HG02884 (cell line): Measurements from ENCODE around the gene CPED1.

Experiments used
- ATAC-seq: cut with Tn5 transposase; IDR thresholded peaks from one replicate; pipeline ENCODE4 v1.9.1; 2021; ENCODE audit warnings: mild to moderate bottlenecking, moderate library complexity; ENCODE audit not compliant: unreplicated experiment

Gene CPED1

GRCh38 chr7:121334875-121335648 lies 346.6 kb downstream of the CPED1 start:
- ATAC-seq = no peak

- ATAC-seq = no peak
Measured at GRCh38 chr7:121336579-121336978, 348.1 kb downstream of the CPED1 start.

GRCh38 chr7:121337398-121337797 lies 348.9 kb downstream of the CPED1 start:
- no peak for ATAC-seq

DNA sequence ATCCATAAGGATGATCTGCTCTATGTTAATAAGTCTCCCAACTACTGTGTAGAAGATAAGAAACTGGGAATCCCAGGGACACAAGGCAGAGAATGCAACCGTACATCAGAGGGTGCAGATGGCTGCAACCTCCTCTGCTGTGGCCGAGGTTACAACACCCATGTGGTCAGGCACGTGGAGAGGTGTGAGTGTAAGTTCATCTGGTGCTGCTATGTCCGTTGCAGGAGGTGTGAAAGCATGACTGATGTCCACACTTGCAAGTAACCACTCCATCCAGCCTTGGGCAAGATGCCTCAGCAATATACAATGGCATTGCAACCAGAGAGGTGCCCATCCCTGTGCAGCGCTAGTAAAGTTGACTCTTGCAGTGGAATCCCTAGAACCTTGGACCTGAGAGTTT lies 350.6 kb downstream of the CPED1 start:
- no peak for ATAC-seq

- ATAC-seq = no peak
Measured at GRCh38 chr7:121341933-121342332, 353.4 kb downstream of the CPED1 start.

DNA sequence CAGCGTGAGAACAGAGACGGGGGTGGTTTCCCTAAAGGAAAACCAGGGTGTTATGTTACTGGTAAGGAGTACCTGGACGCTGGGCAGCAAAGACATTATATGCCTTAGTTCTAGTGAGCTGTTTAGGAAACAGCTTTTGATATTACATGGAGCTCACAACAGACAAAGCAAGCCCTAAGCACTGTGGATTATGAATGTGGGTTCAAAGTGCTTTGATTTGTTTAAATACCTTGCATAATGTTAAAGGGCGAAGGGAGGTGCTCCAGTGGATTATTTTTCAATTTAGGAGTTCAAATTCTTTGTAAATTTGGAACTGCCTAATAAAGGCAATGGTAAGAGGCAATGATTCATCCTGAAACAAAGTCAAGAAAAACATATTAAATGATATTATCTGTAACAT lies 354.1 kb downstream of the CPED1 start:
- no peak for ATAC-seq

DNA sequence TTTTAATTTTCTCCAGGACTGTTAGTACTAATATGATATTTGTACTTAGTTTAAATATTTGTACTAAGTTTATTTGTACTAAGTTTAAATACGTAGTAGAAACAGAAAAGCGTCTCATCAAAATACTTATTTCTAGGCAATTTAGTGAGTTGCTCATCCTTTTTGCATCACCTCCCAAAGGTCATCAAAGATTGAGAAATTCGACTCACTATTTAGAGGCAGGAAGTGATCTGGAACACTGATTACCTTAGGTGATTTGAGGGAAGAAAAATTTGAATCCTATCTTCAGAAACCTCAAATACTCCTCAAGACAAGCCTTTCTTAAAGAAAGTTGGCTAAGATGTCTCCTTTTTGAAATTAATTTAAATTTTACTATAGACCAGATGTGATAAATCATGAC lies 354.8 kb downstream of the CPED1 start:
- ATAC-seq = no peak

GRCh38 chr7:121344093-121344492 lies 355.6 kb downstream of the CPED1 start:
- no peak for ATAC-seq

GRCh38 chr7:121344497-121344896 lies 356.0 kb downstream of the CPED1 start:
- ATAC-seq = no peak
